HG03520 (cell line): ENCODE measurements around the gene CENPP.

Experiments
- ATAC-seq: cut with Tn5 transposase; IDR thresholded peaks from one replicate; pipeline ENCODE4 v1.9.1; 2021; ENCODE audit warnings: mild to moderate bottlenecking, moderate library complexity; ENCODE audit not compliant: unreplicated experiment

Gene CENPP

GRCh38 chr9:92474587-92474986 is 148.8 kb downstream of the CENPP start:
- ATAC-seq, result no peak

DNA sequence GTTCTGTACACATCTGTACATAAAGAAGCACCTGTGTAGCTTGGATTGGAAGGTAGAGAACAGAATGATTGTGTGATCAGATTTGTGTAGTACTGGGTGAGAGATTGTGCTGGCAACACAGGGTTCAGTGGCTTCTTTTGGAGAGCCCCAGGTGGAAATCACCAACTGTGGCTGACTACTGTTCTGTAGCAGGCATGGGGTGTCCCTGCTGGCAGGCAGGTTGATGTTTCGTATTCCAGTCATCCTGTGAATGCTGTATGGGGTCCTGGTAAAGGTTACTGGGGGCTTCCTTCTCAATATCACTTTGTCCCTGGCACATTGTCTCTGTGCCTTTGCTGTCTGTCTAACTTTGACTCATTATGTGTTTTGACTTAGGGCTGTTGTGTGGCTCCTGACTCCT is 151.2 kb downstream of the CENPP start:
- no peak for ATAC-seq

DNA sequence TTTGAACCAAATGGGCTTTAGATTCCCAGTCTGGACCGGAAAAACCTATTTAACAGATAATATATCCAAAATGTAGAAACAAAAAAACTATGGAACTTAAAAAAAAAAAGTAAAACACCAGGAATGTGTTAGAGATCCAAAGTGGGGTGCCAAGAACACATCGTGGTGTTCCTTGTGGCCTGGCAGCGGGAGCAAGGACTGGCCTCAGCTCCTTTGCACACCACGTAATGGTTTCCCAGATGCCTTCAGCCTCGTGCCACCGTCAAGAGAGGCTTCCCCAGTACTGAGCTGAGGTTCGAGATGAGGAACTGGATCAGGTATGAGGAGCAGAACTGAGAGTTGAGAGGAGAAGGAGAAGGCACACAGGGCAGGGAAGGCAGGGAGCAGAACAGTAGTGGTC is 153.0 kb downstream of the CENPP start:
- ATAC-seq, result no peak

GRCh38 chr9:92479346-92479745 is 153.6 kb downstream of the CENPP start:
- no peak for ATAC-seq

DNA sequence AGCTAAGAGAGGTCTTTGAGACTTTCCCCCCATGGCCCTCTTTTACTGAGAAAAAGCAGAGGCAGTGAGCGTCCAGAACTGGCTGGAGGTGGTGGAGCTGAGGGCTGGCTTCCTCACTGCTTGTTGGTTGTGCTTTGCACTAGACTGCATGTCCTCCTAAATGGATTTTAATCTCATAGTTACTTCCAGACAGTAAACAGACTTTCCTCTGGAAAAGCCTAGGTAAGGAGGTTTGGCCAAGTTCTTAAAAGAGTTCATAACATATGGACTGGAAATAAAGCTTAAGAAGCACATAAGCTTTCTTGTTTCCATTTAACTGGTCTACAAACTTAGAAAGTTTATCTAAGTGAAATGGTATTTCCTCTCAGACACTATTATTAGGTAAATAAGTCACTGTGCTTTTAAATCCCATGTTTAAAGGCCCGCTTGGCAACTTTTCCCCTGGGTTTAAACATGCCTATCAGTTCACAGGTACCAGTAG is 154.6 kb downstream of the CENPP start:
- ATAC-seq, result no peak

- no peak for ATAC-seq
Observed at GRCh38 chr9:92480986-92481633, 155.4 kb downstream of the CENPP start.

DNA sequence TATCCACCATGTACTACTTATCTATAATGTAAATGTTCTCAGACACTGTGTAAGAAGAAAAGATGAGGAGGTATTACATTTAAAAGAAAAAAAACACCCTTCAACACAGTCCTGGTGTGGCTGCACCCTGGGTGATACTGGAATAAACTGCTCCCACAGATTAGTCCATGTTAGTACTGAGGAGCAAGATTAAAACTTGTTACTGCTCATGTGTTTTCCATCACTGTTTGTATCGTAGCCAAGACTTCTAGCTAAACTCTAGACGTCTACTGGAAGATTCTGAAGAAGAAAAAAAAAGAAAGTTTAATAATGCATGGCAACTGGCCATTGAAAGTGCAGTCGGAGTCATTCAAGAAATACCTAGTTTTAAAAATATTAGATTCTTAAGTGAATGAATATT is 156.6 kb downstream of the CENPP start, which contains the start of gene ASPN:
TSS of gene ASPN (minus strand) at position 178 of the 400 bp plus-strand sequence.
- ATAC-seq, result no peak

- ATAC-seq, result no peak
Observed at GRCh38 chr9:92482805-92483204, 157.1 kb downstream of the CENPP start.

DNA sequence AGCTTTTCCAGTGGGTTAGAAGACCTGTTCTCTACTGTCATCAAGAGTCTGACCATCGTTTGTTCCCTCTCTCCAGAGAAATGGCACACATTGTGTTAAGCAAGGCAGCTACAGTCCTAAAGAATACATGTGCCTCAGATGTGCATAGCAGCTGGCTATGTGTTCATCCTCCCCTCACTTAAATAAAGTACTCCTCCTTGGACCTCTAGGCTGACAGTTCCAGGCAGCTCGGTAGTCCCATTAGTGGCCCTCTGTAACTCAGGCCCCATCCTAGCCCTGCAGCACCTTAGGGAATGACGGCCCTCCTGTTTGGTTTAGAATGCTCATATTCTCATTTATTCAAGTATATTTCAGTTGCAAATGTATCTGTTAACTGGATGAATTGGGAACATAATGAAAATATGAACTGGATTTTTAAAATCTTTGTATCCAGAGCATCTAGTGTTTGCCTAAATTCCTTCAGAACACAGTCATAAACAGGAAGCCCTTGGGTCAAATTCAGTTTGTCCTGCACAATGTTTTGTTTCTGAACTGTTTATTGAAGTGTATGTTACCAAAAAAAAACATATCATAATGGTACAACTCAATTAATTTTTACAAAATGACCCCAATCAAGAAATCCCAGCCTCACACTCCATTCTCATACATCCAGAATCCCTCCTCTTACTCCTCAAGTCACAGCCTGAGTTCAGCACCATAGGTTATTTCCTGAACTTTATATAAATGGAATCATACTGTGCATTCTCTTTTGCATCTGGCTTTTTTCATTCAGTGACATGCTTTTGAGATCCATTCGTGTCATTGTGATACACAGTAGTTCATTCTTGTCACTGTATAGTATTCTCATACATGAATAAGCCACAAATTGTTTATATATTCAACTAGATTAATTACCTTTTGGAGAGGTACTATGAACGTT is 158.1 kb downstream of the CENPP start:
- ATAC-seq, result no peak

DNA sequence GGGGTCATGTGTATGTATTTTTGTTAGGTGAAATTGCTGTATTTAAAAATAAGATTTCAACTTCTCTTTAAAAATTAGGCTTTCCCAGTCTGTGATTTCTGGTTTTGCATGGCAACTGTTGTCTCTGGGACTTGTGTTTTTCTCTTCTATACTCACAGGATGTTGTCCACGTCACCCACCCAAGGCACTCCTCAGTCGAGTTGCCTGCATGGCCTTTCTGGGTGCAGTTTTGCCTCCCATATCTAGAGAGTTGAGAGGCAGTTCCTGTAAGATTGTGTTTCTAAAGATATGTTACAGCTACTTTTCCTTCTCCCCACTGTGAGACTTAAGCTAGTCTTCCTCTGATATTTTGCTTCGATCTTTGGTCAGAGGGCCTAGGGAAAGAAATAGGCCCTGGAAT is 158.8 kb downstream of the CENPP start:
- no peak for ATAC-seq

DNA sequence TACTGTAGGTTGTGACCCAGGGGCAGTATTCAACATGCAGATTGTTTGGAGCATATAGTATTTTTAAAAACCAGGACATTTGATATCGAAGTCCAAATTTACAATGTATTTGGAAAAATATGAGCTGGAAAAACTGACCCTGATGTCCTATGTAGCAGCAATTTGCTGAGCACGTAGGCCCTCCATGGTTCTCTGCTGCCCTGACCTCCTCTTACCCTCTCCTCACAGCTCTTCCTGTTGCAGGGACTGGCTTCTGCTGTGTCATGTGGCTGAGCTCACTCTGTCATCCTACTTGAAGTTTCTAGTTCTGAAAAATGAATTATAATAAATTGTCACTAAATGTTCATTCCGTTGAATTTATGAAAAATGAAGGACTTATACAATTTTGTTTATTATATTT is 160.6 kb downstream of the CENPP start:
- ATAC-seq, result no peak

- no peak for ATAC-seq
Observed at GRCh38 chr9:92488681-92489550, 163.2 kb downstream of the CENPP start.

- no peak for ATAC-seq
Observed at GRCh38 chr9:92492781-92493401, 167.1 kb downstream of the CENPP start.

DNA sequence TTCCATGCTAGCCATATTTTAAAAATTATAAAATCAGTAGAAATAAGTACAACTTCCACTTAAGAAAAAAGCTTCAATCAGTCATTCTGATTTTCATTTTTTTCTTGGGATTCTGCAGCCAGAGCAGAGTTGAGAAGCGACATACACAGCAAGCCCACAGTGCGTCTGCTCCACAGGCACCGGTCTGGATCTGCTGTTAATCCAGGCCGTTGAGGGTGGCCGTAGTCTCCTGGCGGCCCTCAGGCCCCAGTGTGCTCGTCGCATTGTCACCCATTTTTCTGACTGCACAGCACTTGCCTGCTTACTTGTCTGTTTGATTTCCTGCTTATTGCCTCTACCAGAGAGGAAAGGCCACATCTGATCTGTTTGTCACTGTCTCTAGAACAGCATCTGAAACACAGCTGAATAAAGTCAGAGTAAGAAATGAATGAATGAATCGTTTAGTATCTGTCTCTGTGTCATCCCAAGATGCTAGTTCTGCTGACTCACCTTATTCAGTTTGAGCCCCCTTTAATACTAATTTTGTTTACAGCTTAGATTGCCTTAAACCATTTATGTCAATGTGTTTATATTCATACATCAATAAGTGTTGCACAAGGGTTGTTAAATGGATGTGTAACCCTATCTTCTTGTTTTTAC is 168.1 kb downstream of the CENPP start:
- ATAC-seq, result no peak

GRCh38 chr9:92494856-92495255 is 169.1 kb downstream of the CENPP start:
- no peak for ATAC-seq

- no peak for ATAC-seq
Observed at GRCh38 chr9:92496396-92497176, 170.8 kb downstream of the CENPP start.

GRCh38 chr9:92499701-92500100 is 173.9 kb downstream of the CENPP start:
- no peak for ATAC-seq

DNA sequence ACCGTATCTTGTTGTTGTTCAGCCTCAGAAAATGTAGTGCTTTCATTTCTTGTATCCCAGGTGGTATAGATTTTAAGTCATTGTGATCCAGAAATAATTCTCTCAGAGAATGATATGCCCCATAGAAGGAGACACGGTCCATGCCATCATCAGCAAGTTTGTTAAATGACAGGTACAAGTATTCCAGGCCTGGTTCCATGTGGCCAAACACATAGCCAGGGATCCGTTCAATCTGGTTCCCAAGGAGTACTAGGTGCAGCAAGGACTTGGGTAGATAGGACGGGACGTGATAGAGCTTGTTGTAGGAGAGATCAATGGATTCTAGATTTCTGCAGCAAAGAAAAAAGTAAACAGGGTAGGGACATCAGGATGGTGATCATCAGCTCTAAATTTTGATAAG is 175.0 kb downstream of the CENPP start:
- ATAC-seq, result no peak

GRCh38 chr9:92501671-92502393 is 176.1 kb downstream of the CENPP start:
- no peak for ATAC-seq
